ENCODE measurements around the gene GAN. TPM values are rescaled to one million over a fixed set of nuclear protein-coding genes. Genes with fewer than 3 reads are reported as not detected.

Gene GAN
- 11.6 and 12.5 TPM in 2 replicates for total RNA-seq

- DNase-seq (ENCODE audit: low read depth), result peak; percentile 86
Observed at GRCh38 chr16:81314603-81315270, at the start of gene GAN. GAN (plus strand) TSS chr16:81314962; CDS start chr16:81315114, 152 bp downstream.

- no peak for DNase-seq (ENCODE audit: low read depth)
Observed at GRCh38 chr16:81265052-81265451, 49.7 kb upstream of the GAN start.

- no peak for DNase-seq (ENCODE audit: low read depth)
Observed at GRCh38 chr16:81265658-81266451, 48.9 kb upstream of the GAN start.

- peak; percentile 38 for DNase-seq (ENCODE audit: low read depth)
Observed at GRCh38 chr16:81266680-81267095, 48.1 kb upstream of the GAN start.

- no peak for DNase-seq (ENCODE audit: low read depth)
Observed at GRCh38 chr16:81268509-81268908, 46.3 kb upstream of the GAN start.

GRCh38 chr16:81273223-81273950 lies 41.4 kb upstream of the GAN start:
- no peak for DNase-seq (ENCODE audit: low read depth)

- no peak for DNase-seq (ENCODE audit: low read depth)
Observed at GRCh38 chr16:81275064-81275532, 39.7 kb upstream of the GAN start.

GRCh38 chr16:81275795-81276194 lies 39.0 kb upstream of the GAN start:
- no peak for DNase-seq (ENCODE audit: low read depth)

- DNase-seq (ENCODE audit: low read depth), result no peak
Observed at GRCh38 chr16:81276323-81276722, 38.4 kb upstream of the GAN start.

GRCh38 chr16:81277541-81278080 lies 37.2 kb upstream of the GAN start:
- peak; percentile 43 for DNase-seq (ENCODE audit: low read depth)

- DNase-seq (ENCODE audit: low read depth), result no peak
Observed at GRCh38 chr16:81278526-81278925, 36.2 kb upstream of the GAN start.

GRCh38 chr16:81279392-81279791 lies 35.4 kb upstream of the GAN start:
- DNase-seq (ENCODE audit: low read depth), result no peak

GRCh38 chr16:81280393-81280792 lies 34.4 kb upstream of the GAN start:
- no peak for DNase-seq (ENCODE audit: low read depth)

GRCh38 chr16:81283044-81283443 lies 31.7 kb upstream of the GAN start:
- DNase-seq (ENCODE audit: low read depth), result no peak

GRCh38 chr16:81284995-81285600 lies 29.7 kb upstream of the GAN start:
- DNase-seq (ENCODE audit: low read depth), result no peak

- no peak for DNase-seq (ENCODE audit: low read depth)
Observed at GRCh38 chr16:81286190-81286589, 28.6 kb upstream of the GAN start.

- DNase-seq (ENCODE audit: low read depth), result no peak
Observed at GRCh38 chr16:81291117-81291516, 23.6 kb upstream of the GAN start.

GRCh38 chr16:81292936-81293335 lies 21.8 kb upstream of the GAN start:
- DNase-seq (ENCODE audit: low read depth), result no peak

GRCh38 chr16:81293909-81294802 lies 20.6 kb upstream of the GAN start:
- DNase-seq (ENCODE audit: low read depth), result no peak

GRCh38 chr16:81296631-81297030 lies 18.1 kb upstream of the GAN start:
- DNase-seq (ENCODE audit: low read depth), result no peak

GRCh38 chr16:81307770-81308169 lies 7.0 kb upstream of the GAN start:
- DNase-seq (ENCODE audit: low read depth), result no peak

All from renal cortical epithelial cell (primary cell).